ENCODE results near the gene TTLL7. TPM values are rescaled to one million over a fixed set of nuclear protein-coding genes. Genes with fewer than 3 reads are reported as not detected.

Gene TTLL7
- total RNA-seq, 2 donors from 2014 or later: 25.7 to 29.0 TPM

DNA sequence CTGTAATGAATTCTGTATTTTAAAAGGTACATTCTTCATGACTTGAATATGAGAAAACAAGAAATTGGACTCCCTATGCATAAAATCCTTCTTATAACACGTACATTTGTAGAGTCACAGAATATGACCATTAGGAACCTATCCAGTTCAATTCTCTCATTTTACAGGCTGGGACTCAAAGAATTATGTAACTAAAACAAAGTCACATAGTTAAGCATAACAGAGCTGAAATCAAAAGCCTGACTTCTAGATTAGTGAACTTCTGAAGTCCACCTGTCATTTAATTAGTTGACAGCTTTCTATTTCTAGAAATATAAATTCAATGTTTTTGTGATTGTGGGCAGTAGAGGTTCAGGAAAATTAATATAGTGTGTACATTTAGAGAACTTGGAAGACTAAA, 20.3 kb upstream of the TTLL7 start:
- WGBS, 2 donors: 68 to 76% methylated on average over 1 of the region's 1 CpG
- Histone ChIP-seq H3K36me3 (replicated peaks in 1 of 2; ENCODE audit: insufficient read depth in 1 of 2, low read depth in 2 of 2) (no peaks in the 10 kb centered on the region), H3K9me3 (no peaks in the 10 kb centered on the region), H3K27ac (peak overlapping the region in 1 of 4 donors; percentile 51), H3K4me1 (peaks cover 12% of the 10 kb centered on the region), H3K27me3 (no peaks in the 10 kb centered on the region), H3K4me3 (no peak overlapping the region)
- intact Hi-C loops (cut with DNase I): no loop called here
- DNase-seq (no peak), ATAC-seq (no peak)
- TF ChIP-seq POLR2A (IDR thresholded peaks at IDR 0.05): no peak
- no peak for TF ChIP-seq CTCF (IDR thresholded peaks at IDR 0.05)

DNA sequence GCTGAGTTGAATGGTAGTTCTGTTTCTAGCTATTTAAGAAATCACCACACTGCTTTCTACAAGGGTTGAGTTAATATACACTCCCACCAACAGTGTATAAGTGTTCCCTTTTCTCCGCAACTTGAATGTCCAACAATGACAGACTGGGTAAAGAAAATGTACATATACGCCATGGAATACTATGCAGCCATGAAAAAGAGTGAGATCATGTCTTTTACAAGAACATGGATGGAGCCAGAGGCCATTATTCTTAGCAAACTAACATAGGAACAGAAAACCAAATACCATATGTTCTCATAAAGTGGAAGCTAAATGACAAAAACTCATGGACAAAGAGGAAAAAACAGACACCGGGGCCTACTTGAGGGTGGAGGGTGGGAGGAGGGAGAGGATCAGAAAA, 14.8 kb upstream of the TTLL7 start:
- Histone ChIP-seq H3K36me3 (replicated peaks in 1 of 2; ENCODE audit: insufficient read depth in 1 of 2, low read depth in 2 of 2) (no peaks in the 10 kb centered on the region), H3K9me3 (no peaks in the 10 kb centered on the region), H3K4me1 (no peaks in the 10 kb centered on the region), H3K27ac (no peak overlapping the region), H3K4me3 (no peak overlapping the region), H3K27me3 (no peaks in the 10 kb centered on the region)
- no peak for ATAC-seq
- DNase-seq: no peak
- intact Hi-C loops (cut with DNase I): no loop called here
- TF ChIP-seq POLR2A (IDR thresholded peaks at IDR 0.05) (no peak), CTCF (IDR thresholded peaks at IDR 0.05) (no peak)
- 72 to 96% methylated on average over 3 of the region's 3 CpGs for WGBS, 2 donors

- 97% methylated on average over 3 of the region's 3 CpGs for WGBS, 2 donors
- H3K36me3 ChIP-seq (replicated peaks in 1 of 2; ENCODE audit: insufficient read depth in 1 of 2, low read depth in 2 of 2): no peaks in the 10 kb centered on the region
- no peaks in the 10 kb centered on the region for H3K4me1 ChIP-seq
- no peak overlapping the region for H3K4me3 ChIP-seq
- no peaks in the 10 kb centered on the region for H3K27me3 ChIP-seq
- no peaks in the 10 kb centered on the region for H3K9me3 ChIP-seq
- intact Hi-C loops (cut with DNase I): no loop called here
- H3K27ac ChIP-seq: no peak overlapping the region
- no peak for DNase-seq
- no peak for ATAC-seq
- no peak for TF ChIP-seq POLR2A (IDR thresholded peaks at IDR 0.05)
- TF ChIP-seq CTCF (IDR thresholded peaks at IDR 0.05): no peak
These were observed 13.1 kb upstream of the TTLL7 start for GRCh38 chr1:84012018-84012417.

DNA sequence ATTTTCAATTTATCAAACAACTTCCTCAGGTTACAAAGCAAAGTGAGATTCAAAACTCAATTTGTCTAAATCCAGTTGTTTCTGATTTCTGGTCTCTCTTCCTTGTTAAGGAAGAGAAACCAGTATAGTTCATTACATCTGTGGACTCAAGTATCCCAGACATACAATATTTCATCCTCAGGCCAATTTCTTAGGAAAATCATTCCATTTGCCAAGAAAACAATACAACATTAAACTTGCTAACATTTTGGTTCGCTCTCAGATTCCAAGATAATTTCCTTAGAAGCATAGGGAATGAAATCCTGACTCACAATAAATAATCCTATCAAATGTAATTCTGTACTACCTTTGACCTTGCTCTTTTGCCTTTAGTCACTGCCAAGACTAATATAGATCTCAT, 11.2 kb upstream of the TTLL7 start:
- intact Hi-C loops (cut with DNase I): no loop called here
- WGBS, 2 donors: 31 to 56% methylated on average over 1 of the region's 1 CpG
- no peak for TF ChIP-seq CTCF (IDR thresholded peaks at IDR 0.05)
- no peak for TF ChIP-seq POLR2A (IDR thresholded peaks at IDR 0.05)
- Histone ChIP-seq H3K36me3 (replicated peaks in 1 of 2; ENCODE audit: insufficient read depth in 1 of 2, low read depth in 2 of 2) (no peaks in the 10 kb centered on the region), H3K9me3 (no peaks in the 10 kb centered on the region), H3K27me3 (no peaks in the 10 kb centered on the region), H3K27ac (no peak overlapping the region), H3K4me3 (no peak overlapping the region), H3K4me1 (no peaks in the 10 kb centered on the region)
- ATAC-seq (no peak), DNase-seq (no peak)

GRCh38 chr1:84008631-84009030, 9.7 kb upstream of the TTLL7 start:
- Histone ChIP-seq H3K4me1 (no peaks in the 10 kb centered on the region), H3K4me3 (no peak overlapping the region), H3K36me3 (replicated peaks in 1 of 2; ENCODE audit: insufficient read depth in 1 of 2, low read depth in 2 of 2) (no peaks in the 10 kb centered on the region), H3K9me3 (no peaks in the 10 kb centered on the region), H3K27me3 (no peaks in the 10 kb centered on the region), H3K27ac (no peak overlapping the region)
- no peak for ATAC-seq
- DNase-seq: no peak
- WGBS, 2 donors: 90 to 94% methylated on average over 5 of the region's 5 CpGs
- intact Hi-C loops (cut with DNase I): no loop called here
- TF ChIP-seq CTCF (IDR thresholded peaks at IDR 0.05) (no peak), POLR2A (IDR thresholded peaks at IDR 0.05) (no peak)
